NCI-H446 treated with DMSO at 0.1 percent for 48 hours (cell line): ENCODE data around the gene EFCAB11.

Experiments
- DNase-seq: peaks from one replicate; lab custom pipeline; 2025; lab: John Stamatoyannopoulos, UW

EFCAB11 gene

DNA sequence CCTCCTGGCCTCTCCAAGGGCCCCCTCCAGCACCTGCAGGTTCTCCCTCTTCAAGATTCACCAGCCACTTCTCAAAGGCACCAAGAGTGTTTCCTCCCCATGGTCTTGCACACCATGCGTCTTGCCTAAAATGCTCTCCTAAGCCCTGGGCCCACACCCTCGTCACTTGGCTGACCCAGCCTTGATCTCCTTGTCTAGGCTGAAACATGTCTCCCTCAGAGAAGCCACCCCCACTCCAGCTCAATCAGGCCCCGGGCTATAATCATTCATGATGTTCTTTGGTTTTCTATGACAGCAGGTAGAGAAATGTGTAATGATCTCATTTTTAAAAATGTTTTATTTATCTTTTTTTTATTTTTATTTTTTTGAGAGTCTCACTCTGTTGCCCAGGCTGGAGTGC, 88.1 kb downstream of the EFCAB11 start:
- no peak for DNase-seq

DNA sequence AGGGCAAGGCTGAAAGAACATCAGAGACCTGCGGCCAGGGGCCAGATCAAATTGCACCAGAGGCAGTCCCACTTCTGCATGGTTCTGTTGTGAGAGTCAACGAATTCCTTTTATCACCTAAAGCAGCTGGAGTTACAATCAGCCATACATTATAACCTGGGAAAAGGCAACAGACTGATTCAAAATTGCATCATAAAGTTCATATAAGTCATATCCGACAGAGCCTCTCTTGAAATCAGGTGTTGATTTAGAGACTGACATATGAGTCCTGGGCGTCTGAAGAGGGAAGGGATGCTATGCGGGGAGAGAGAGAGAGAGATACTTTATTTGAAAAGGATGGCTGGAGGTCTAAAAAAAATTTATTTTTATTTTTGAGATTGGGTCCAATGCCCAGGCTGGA, 89.4 kb downstream of the EFCAB11 start:
- DNase-seq: no peak

- DNase-seq: no peak
Observed at GRCh38 chr14:89862856-89863255, 91.7 kb downstream of the EFCAB11 start.

GRCh38 chr14:89861630-89862029, 92.9 kb downstream of the EFCAB11 start:
- DNase-seq: no peak

GRCh38 chr14:89858089-89858488, 96.4 kb downstream of the EFCAB11 start:
- no peak for DNase-seq

DNA sequence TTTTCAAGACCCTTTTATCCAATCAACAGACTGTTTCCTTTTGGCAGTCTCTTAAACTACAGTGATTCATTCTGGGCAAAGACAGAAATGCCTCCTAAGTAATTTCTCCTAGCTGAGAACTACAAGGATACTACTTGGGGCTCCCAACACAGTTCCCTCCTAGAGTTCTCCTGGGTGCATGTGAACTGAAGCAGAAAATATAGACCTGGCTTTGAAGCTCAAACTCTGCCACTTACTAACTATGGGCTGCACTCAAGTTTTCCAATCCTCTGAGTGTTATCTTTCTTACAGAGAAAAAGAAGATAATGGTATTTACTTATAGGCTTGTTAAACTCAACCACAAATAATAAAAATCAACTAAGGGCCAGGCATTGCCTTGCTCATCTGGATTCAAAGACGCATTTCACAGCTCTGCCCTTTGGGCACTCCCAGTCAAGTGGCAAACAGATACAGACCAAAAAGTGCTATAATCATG, 97.6 kb downstream of the EFCAB11 start:
- DNase-seq: no peak

GRCh38 chr14:89855961-89856656, 98.4 kb downstream of the EFCAB11 start:
- no peak for DNase-seq

GRCh38 chr14:89853936-89854693, 100.4 kb downstream of the EFCAB11 start:
- no peak for DNase-seq

- DNase-seq: peak; percentile 25
Observed at GRCh38 chr14:89851106-89851505, 103.4 kb downstream of the EFCAB11 start.

DNA sequence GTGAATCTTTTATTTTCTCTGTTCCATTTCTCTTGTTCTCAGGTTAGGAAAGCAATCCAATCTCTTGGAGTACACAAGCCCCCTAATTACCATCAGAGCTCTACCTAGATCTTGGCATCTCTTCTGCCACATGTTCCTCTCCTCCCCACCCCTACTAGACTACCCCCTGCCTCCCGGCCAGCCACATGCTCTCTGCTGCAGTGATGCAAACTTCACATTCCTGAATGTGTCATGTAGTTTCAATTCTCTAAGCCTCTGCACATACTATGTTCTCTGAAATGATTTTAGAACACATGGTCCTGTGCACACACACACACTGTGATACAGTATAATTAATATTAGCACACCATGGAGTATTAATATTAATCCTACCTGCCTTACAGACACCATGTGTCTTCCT, 104.6 kb downstream of the EFCAB11 start:
- no peak for DNase-seq

DNA sequence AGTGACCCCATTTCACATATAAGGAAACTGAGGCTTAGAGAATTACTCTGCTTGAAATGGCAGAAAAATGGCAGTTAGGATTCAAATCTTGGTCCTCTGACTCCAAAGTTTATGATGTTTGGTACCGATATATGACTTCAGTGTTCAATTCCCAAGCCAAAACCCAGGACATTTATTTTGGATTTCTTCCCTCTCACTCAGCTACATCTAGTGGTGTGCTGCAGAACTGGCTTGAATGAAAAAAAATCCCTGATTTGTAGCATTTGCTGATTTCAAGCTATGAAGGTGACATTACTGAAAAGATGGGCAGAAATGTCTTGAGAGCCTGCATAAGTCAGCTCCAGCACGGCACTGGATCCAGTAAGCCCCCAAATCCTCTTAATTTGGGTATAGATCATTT, 106.4 kb downstream of the EFCAB11 start:
- DNase-seq: no peak

DNA sequence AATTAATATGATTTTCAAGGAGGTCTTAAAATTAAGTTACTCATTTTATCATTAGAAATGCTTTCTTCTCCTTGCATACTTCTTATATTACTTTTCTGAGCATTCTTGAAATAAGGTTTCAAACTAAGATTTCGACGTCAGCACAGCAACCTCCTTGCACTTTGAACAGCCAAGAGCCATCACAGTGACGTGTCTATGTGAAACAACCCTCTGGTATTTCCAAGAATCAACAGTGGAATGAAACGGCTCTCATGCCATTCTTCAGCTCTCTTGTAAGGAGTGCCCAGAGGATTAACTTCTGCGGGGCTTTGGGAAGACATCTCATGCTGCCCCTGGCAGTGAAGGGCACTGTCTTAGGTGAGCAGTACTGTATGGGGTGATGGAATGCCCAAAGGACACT, 109.2 kb downstream of the EFCAB11 start:
- DNase-seq: no peak

GRCh38 chr14:89844508-89844907, 110.0 kb downstream of the EFCAB11 start:
- no peak for DNase-seq

DNA sequence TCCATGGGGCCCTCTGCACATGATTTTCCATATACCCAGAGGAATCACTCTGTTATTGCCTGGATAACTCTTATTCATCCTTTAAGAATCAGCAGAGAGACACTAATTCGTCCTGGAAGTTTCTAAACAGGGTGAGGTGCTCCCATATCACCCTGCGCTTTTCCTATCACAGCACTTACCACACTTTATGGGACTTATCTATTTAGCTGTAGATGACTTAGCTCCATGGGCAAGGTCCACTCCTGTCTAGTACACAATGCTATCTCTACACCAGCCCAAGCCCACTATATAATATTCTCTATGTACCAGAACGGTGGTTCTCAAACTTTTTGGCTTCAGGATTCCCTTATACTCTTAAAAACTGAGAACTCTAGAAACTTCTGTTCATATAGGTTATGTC, 111.7 kb downstream of the EFCAB11 start:
- DNase-seq: no peak

DNA sequence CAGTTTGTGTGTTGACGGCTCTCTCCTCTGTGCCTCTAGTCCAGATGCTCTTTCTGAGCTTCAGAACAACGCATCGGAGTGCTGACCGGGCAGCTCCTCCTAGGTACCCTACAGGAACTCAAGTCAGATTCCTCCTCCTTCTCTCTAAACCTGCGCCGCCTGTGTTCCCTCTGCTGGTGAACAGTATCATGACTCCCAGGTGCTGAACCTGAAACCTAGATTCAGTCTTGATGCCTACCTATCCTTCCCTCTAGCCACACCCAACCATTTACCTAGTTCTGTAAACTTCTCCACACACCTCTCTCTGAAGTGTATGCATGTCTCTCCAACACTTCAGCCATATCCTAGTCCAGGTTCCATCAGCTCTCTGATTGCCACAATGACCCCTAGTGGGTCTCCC, 112.7 kb downstream of the EFCAB11 start:
- DNase-seq: no peak

DNA sequence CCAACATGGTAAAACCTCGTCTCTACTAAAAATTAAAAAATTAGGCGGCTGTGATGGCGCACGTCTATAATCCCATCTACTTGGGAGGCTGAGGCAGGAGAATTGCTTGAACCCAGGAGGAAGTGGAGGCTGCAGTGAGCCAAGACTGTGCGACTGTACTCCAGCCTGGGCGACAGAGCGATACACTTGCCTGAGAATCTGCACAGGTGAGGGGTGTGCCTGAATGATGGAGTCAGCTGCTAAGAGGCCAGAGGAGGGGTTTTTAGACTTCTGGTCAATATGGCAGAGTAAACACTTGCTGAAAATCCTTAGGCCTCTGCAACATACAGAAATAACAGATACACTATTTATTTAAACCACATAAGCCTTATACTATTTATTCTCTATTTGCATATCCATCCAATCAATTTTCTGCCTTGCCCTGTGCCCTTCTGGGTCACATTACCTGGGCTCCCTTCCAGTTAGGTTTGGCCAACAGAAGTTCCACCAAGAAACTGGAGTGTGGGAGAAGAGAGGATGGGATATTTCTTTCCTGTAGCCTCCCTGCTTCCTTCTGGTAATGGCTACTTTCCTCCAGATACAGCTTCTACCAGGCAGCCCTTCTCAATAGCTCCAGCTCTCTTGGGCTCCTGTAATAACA, 117.6 kb downstream of the EFCAB11 start:
- DNase-seq: no peak

DNA sequence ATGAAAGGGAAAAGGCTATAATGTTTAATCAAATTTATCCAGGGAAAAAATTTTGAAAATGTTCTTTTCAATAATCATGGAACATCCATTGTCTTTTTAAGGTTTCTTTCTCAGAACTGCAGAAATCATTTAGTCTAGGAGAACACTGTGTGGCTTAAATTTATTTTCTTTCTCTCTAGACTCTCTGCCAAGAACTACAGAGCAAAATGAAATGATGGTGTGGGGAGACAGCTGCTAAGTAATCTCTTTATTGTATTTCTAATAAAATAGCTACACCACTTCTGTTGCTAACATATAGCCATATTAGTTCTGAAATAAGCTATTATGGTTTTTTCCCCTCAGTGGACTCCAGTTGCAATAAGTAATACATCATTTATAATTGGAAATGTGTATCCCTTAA, 120.9 kb downstream of the EFCAB11 start:
- DNase-seq: no peak

DNA sequence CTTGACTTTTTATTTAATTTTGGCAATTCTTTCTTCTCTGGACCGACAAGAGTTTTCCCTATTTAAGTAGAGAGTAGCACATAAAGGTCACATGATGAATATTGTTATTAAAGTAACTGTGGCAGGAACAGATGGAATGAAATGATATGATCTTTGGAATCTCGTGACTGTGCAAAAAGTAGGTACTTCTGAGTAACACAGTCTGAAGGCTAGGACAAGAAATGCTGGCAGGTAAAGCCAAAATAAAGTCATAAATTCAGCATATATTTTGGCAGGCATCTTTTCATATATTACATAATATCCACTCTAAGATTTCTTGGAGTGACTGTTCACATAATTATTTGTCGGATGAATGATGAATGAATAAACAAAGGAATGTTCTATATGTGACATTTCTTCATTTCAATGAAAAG, 121.4 kb downstream of the EFCAB11 start:
- peak; percentile 44 for DNase-seq

DNA sequence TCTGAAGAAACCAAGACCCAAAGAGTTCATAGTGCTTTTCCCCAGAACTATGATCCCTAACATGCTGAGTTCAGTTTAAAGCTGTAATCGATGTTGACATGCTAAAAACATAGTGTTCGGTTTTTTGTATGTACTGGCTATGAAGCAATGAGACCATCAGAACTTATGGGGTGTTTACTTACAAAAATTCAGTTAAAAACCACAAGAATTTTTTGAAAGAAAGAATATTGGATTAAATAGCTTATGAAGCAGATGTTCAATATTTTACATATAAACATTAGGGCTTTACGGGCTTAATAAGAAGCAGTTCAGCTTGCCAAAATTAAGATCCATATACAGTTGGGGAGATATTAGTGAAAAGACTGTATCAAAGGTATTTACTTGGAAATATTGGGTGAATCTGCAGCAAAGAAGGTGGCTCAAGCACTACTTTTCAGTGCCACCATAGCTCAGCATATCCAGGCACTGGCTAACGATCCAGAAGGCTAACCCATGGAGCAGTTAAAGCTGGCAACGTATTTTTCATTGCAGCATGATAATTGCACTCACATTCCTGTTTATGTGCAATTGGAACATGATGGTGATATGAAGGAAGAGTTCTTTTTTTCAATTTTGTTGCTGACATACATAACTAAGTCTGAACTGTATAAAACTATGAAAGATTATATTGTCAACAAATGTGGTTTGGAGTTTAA, 125.9 kb downstream of the EFCAB11 start:
- no peak for DNase-seq

- no peak for DNase-seq
Observed at GRCh38 chr14:89827265-89827664, 127.3 kb downstream of the EFCAB11 start.

- DNase-seq: no peak
Observed at GRCh38 chr14:89826596-89826995, 127.9 kb downstream of the EFCAB11 start.

DNA sequence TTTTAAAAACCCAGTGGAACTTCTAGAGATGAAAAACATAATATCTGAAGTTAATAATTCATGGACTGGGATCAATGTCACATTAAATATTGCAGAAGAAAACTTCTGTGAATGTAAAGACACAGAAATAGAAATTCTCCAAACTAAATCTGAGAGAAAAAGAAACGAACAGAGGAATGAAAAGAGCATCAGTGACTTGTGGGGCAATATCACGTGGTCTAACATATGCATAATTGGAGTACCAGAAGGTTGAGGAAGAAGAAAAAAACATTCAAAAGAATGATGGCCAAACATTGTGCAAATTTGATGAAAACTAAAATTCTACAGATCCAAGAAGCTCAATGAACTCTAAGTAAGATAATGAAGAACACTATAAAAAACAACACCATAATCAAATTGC, 130.8 kb downstream of the EFCAB11 start:
- no peak for DNase-seq
